HUES48 (cell line): ENCODE measurements around the gene LDB3.

ENCODE experiments used
- H3K27ac ChIP-seq: one replicate; pipeline ENCODE4 v1.7.0; 2013; ENCODE audit warnings: low read depth, low read length, inconsistent platforms
- H3K27me3 ChIP-seq: 2 replicates; pipeline ENCODE4 v1.6.1; 2013; ENCODE audit warnings: mild to moderate bottlenecking, low read length; ENCODE audit not compliant: control insufficient read depth, insufficient read depth
- H3K36me3 ChIP-seq: 2 replicates; pipeline ENCODE4 v1.6.1; 2013; ENCODE audit warnings: low read length; ENCODE audit not compliant: control insufficient read depth, insufficient read depth
- H3K4me1 ChIP-seq: 2 replicates; pipeline ENCODE4 v1.6.1; 2013; ENCODE audit warnings: mild to moderate bottlenecking, low read length; ENCODE audit not compliant: control insufficient read depth, insufficient read depth
- H3K4me3 ChIP-seq: 2 replicates; pipeline ENCODE4 v1.5.1; 2013; ENCODE audit warnings: mild to moderate bottlenecking, low read depth, low read length
- H3K9ac ChIP-seq: 2 replicates; pipeline ENCODE4 v1.6.1; 2013; ENCODE audit warnings: mild to moderate bottlenecking, low read depth, low read length, moderate library complexity
- H3K9me3 ChIP-seq: 2 replicates; pipeline ENCODE4 v1.6.1; 2013; ENCODE audit warnings: low read length; ENCODE audit not compliant: control insufficient read depth, insufficient read depth

Gene LDB3

DNA sequence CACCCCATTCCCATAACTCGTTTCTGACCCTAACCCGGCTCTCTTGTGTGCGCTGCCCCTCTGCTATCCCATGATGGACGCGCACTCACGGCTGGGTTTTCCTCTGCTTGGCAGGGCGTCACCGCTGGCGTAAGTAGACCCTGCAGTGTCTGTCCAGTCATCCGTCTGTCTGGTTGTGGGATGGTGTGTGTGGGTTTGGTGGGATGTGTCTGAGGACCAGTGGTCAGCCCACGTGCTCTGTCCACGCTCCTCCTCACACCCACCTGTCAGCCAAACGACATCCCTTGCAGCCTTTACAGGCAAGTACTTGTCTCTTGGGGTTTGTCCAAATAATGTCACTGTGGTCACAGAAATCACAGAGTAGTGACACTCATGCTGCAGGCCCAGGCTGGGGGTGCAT, 20.8 kb downstream of the LDB3 start:
- no peaks in the 10 kb centered on the region for H3K27me3 ChIP-seq
- H3K4me3 ChIP-seq: no peak overlapping the region
- H3K36me3 ChIP-seq: no peaks in the 10 kb centered on the region
- no peaks in the 10 kb centered on the region for H3K9me3 ChIP-seq
- no peak overlapping the region for H3K27ac ChIP-seq
- peaks cover 25% of the 10 kb centered on the region for H3K4me1 ChIP-seq
- H3K9ac ChIP-seq: no peak overlapping the region

DNA sequence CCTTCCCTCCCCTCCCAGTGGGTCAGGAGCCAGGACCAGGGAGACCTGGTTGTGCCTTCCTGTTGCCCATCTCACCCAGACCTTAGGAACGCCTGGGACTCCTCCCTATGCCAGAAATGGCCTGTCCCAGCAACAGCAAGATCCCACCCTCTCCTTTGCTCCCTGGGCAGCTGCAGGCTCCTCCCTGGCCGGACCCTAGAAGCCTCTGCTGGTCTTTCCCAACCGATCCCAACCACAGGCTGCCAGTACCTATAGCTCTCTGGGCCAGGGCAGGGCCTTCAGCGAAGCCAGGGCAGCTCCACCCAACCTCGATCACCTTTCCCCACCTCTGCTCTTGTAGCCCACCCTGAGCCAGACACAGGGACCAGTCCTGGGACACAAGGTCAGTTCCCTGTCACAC, 21.9 kb downstream of the LDB3 start:
- Histone ChIP-seq H3K4me1 (peaks cover 22% of the 10 kb centered on the region), H3K9me3 (no peaks in the 10 kb centered on the region), H3K4me3 (no peak overlapping the region), H3K27me3 (no peaks in the 10 kb centered on the region; the same call in 1 of the 2 replicates), H3K36me3 (no peaks in the 10 kb centered on the region), H3K27ac (no peak overlapping the region), H3K9ac (no peak overlapping the region)

DNA sequence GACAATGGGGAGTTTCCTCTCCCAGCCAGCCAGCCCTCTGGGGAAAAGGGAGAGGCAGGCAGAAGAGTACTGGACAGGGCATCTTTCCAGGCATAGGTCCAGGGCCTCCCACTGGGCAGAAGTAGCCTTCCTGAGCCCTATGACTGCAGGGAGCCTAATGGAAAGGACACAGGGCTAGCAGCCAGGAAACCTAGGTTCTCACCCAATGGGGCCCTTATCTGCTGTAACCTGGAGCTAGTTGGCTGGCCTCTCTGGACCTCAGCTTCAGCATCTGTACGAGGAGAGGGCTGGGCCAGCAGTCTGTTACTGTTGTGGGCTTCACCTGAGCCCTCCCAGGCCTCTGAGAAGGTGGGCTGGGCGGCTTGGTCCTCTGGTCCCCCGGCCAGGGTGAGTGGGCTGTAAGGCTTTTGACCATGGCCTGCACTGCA, 22.4 kb downstream of the LDB3 start:
- Histone ChIP-seq H3K27ac (no peak overlapping the region), H3K36me3 (no peaks in the 10 kb centered on the region), H3K9ac (no peak overlapping the region), H3K27me3 (no peaks in the 10 kb centered on the region; the same call in 1 of the 2 replicates), H3K4me1 (peaks cover 22% of the 10 kb centered on the region), H3K9me3 (no peaks in the 10 kb centered on the region), H3K4me3 (no peak overlapping the region)

DNA sequence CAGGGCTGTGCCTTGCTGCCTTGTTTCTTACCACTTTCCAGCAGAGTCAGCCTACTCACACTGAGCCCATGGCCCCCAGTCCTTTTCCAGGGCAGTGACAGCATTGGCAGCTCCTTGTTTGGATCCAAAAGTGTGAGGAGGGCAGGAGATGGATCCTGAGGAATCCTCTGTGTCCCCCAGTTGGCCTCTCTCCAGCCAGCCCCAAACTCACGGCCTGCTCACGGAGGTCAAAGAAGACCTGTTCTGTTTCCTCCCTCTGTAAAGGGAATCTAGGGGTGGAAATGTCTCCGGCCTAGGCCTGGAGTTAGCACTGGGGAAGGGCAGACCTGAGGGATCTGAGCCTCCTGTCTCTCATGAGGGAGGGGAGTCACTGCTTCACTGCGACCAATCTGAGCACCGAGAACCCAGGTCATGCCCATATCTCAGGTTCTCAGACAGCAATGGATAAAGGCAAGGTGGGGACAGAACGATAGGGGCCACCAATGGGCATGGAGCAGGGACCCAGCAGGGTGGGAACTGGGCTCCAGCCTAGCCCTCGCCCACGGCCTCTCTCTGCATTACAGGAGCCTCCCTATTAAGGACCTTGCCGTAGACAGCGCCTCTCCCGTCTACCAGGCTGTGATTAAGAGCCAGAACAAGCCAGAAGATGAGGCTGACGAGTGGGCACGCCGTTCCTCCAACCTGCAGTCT, 23.2 kb downstream of the LDB3 start:
- Histone ChIP-seq H3K9me3 (no peaks in the 10 kb centered on the region), H3K27ac (no peak overlapping the region), H3K4me1 (peaks cover 22% of the 10 kb centered on the region), H3K4me3 (no peak overlapping the region), H3K9ac (no peak overlapping the region), H3K36me3 (no peaks in the 10 kb centered on the region), H3K27me3 (no peaks in the 10 kb centered on the region; the same call in 1 of the 2 replicates)

DNA sequence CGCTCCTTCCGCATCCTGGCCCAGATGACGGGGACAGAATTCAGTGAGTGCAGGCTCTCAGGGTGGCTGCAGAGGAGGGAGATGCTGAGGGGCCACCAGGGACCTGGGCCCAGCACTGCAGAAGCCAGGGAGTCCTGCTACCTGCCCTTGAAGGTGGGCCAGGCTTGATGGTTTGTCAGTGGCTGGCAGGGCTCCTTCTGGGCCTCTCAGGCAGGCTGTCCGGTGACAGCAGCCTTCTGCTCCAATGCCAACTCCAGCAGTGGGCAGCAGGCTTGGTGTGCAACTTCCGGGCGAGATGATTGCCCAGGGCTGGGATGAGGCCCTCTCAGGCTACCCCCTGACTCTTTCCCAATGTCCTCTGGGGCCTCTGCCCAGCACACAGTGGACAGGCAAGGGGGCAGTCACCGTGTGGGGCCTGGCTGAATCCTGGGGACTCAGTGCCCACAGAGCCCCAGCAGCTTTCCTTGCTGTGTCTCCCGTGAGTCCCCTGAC, 23.8 kb downstream of the LDB3 start:
- no peak overlapping the region for H3K9ac ChIP-seq
- no peak overlapping the region for H3K27ac ChIP-seq
- no peaks in the 10 kb centered on the region for H3K36me3 ChIP-seq
- H3K4me3 ChIP-seq: no peak overlapping the region
- no peaks in the 10 kb centered on the region for H3K9me3 ChIP-seq
- H3K4me1 ChIP-seq: peaks cover 22% of the 10 kb centered on the region
- H3K27me3 ChIP-seq: no peaks in the 10 kb centered on the region; the same call in 1 of the 2 replicates

DNA sequence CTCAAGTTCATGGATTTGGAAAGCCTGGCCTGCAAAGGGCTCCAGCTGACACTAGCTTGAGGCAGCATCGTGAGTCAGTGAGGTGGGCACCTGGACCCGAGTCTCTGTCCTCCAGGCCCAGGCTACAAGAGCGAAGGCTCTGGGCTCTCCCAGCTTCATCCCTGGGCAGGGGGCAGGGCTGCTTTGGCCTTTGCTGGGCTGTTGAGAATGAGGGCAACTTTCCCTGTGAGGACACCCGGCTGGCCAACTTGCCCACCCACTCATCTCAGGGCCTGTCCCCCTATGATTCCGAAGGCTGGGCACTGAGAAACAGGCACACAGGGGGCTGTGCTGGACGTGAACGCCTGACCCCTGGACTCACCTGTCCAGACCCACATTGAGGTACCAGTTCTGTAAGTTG, 24.4 kb downstream of the LDB3 start:
- no peak overlapping the region for H3K27ac ChIP-seq

DNA sequence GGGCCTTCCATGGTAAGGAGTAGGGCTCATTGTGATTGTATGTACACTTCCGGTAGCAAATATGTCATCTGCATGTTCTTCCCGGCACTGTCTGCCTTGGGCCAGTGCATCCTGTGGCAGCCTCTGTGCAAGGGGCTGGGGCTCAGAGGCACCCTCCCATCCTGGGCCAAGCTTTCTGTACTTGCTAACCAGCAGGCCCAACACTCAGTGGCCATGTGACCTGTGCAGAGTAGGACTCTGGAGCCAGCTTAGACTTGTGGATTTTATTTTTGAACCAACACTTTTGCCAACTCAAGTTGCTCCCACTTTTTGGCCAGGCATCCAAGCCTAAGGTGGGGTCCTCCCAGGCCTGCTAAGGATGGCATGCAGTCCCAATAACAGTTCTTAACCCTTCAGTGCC, 25.0 kb downstream of the LDB3 start:
- no peak overlapping the region for H3K9ac ChIP-seq
- no peaks in the 10 kb centered on the region for H3K9me3 ChIP-seq
- no peaks in the 10 kb centered on the region for H3K36me3 ChIP-seq
- H3K27me3 ChIP-seq: no peaks in the 10 kb centered on the region; the same call in 1 of the 2 replicates
- no peak overlapping the region for H3K4me3 ChIP-seq
- no peak overlapping the region for H3K27ac ChIP-seq
- H3K4me1 ChIP-seq: peaks cover 17% of the 10 kb centered on the region

More for the DNA sequence above, 24.4 kb downstream of the LDB3 start:
- no peak overlapping the region for H3K4me3 ChIP-seq
- peaks cover 22% of the 10 kb centered on the region for H3K4me1 ChIP-seq
- H3K36me3 ChIP-seq: no peaks in the 10 kb centered on the region
- no peak overlapping the region for H3K9ac ChIP-seq
- no peaks in the 10 kb centered on the region; the same call in 1 of the 2 replicates for H3K27me3 ChIP-seq
- H3K9me3 ChIP-seq: no peaks in the 10 kb centered on the region

DNA sequence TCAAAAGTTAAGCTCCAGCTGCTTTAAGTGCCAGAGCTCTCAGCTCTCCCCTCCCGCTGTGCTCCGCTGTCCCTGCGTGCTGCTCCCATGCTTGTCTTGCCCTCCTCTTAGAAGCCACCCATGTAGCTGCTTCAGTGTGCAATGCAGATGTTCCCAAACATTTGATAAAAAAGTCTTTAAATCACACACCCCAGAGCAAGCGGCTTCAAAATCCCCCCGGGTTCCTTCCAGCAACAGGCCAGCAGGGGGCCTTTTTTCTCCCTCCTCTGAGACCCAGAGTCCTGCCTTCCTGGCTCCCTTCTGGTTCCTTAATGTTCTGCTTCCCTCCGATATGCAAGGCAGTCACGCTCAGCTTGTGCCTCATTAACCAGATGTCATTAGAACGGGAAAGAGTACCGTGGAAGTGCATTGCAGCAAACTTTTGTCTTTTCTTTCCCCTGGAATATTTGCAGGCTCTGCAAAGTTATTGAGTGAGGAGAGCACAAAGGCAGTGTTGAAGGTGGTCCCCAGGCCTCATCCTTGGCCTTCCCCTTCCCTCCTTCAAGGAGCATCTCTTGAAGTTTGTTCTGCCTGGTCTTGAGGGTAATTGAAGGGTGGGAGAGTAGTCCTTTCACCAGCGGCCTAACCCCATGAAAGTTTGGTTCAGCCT, 25.5 kb downstream of the LDB3 start:
- H3K27me3 ChIP-seq: no peaks in the 10 kb centered on the region; the same call in 1 of the 2 replicates
- H3K9ac ChIP-seq: no peak overlapping the region
- no peaks in the 10 kb centered on the region for H3K9me3 ChIP-seq
- no peaks in the 10 kb centered on the region for H3K36me3 ChIP-seq
- no peak overlapping the region for H3K27ac ChIP-seq
- peaks cover 12% of the 10 kb centered on the region for H3K4me1 ChIP-seq
- no peak overlapping the region for H3K4me3 ChIP-seq

DNA sequence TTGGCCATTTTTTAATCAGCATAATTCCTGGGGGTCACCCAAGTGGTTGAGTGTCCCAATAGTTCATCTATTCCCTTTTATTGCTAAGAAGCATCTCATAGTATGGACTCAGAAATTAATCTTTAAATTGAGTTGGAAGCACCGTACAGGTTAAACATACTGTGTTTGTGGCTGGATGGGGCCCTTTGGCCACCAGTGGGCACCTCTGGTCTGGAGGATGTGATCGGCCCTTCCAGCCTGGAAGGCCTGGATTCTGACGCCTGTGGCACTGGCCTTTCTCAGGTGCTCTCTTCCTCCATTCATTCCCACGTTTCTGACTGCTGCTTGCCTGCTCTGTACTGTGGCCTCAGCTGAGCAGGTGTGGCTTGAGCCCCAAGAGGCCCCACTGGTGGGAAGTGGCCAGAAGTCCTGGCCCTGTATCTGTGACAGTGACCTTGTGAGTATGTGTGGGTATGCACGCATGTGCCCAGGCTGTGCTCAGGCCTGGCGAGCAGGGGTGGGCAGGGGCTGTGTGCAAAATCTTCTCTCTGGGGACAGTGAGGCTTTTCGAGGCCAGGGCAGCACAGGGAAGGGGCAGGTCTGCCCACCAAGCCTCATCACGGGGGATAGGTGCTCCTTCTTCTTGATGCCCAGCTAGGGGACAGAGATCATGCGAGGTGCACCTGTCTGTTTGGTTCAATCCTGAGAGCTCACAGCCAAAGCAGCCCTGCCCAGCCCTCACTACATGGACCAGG, 30.1 kb downstream of the LDB3 start:
- H3K36me3 ChIP-seq: no peaks in the 10 kb centered on the region
- no peak overlapping the region for H3K4me3 ChIP-seq
- no peaks in the 10 kb centered on the region; the same call in 1 of the 2 replicates for H3K27me3 ChIP-seq
- no peak overlapping the region for H3K9ac ChIP-seq
- no peaks in the 10 kb centered on the region for H3K9me3 ChIP-seq
- H3K27ac ChIP-seq: no peak overlapping the region
- H3K4me1 ChIP-seq: peaks cover 10% of the 10 kb centered on the region

DNA sequence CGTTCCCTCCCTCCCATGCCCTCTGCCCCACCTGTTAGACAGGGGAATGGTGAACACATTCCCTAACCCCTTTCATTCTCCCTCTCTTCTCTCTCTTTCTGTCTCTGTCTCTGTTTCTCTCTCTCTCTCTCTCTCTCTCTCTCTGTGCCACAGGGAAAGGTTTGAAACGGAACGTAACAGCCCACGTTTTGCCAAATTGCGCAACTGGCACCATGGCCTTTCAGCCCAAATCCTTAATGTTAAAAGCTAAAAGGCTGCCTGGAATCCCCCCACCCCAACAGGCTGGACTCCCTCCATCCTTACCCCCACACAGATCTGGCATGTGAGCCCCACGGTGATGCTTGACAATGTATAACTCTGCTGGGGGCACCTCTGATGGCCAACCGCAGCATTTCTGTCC, 30.8 kb downstream of the LDB3 start:
- peaks cover 2% of the 10 kb centered on the region for H3K4me1 ChIP-seq
- no peaks in the 10 kb centered on the region for H3K36me3 ChIP-seq
- no peaks in the 10 kb centered on the region for H3K9me3 ChIP-seq
- no peak overlapping the region for H3K27ac ChIP-seq
- no peaks in the 10 kb centered on the region; the same call in 1 of the 2 replicates for H3K27me3 ChIP-seq
- H3K4me3 ChIP-seq: no peak overlapping the region
- H3K9ac ChIP-seq: no peak overlapping the region

DNA sequence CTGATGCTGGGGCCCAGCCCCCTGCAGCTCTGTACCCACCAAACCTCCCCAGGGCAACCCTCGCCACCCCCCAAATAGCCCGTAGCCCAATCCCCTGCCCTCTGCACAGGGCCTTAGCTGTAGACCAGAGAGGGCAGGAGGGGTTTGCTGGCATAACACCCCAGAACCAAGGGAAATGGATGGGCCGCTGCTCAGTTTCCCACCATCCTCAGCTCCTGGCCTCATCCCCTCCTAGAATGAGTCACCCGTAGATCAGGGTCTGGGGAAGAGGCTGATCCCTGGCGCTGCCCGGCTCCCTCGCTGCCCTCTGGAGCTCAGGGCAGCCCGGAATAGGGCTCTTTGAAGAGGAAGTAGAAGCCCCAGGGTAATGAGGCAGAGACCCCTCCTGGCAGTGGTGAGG, 31.2 kb downstream of the LDB3 start:
- Histone ChIP-seq H3K4me1 (no peaks in the 10 kb centered on the region), H3K9ac (no peak overlapping the region), H3K27ac (no peak overlapping the region), H3K4me3 (no peak overlapping the region), H3K36me3 (no peaks in the 10 kb centered on the region), H3K27me3 (no peaks in the 10 kb centered on the region; the same call in 1 of the 2 replicates), H3K9me3 (no peaks in the 10 kb centered on the region)
